ENCODE measurements around the gene CRIP1.

Gene CRIP1

DNA sequence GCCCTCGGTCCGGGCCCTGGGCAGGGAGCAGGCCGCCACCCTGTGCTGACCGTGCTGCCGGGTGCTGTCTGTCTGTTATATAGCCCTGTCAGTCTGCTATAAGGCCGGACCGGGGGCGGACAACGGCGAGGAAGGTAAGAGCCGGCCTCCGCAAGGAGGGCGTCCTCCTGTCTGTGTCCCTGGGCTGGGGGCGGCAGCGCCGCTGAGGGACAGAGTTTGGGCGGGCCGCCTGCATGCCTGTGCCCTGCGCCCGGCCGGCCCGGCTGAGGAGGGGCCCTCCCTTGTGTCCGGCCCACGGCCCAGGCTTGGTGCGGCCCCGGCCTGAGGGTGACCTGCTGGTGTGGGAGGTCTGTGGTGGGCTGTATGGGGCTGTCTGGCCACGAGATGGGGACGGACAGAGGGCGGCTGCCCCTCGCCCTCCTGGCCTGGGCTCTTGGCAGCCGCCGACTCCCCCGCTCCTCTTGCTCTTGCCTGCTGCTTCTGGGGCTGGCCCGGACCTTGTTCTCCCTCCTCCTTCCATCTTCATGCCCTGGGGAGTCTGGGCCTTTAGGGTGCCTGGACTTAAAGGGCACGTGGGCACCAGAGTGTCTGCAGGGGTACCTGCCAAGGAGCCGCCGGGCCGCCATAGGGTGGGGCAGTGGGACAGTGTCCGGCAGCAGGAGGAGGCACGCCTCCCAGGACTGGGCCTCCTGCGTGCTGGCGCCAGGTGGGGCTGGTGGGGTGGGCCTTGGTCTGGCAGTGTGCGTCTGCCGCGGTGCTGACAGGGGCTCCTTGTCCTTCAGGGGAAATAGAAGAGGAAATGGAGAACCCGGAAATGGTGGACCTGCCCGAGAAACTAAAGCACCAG, 37.2 kb upstream of the CRIP1 start:
- Histone ChIP-seq H3K9me3 (ENCODE audit: insufficient read depth, low read depth, low read length) (no peaks in the 10 kb centered on the region), H3F3A (ENCODE audit: low read depth) (no peaks in the 10 kb centered on the region), H3K9me2 (replicated peaks; ENCODE audit: low read depth, low read length) (no peaks in the 10 kb centered on the region), H3K9ac (ENCODE audit: low read depth, low read length, poor library complexity, severe bottlenecking) (no peak overlapping the region), H3K36me3 (ENCODE audit: insufficient read depth, low read length) (peaks cover 48% of the 10 kb centered on the region; the same call in 1 of the 2 replicates), H2AFZ (ENCODE audit: low read length) (no peak overlapping the region), H3K4me2 (ENCODE audit: low read depth, low read length, poor library complexity, severe bottlenecking) (no peak overlapping the region), H3K27me3 (ENCODE audit: insufficient read depth, low read length, poor library complexity, severe bottlenecking) (no peaks in the 10 kb centered on the region), H4K20me1 (ENCODE audit: insufficient read depth, low read length, poor library complexity, severe bottlenecking) (peaks cover 23% of the 10 kb centered on the region), H3K4me1 (ENCODE audit: insufficient read depth, low read length, poor library complexity, severe bottlenecking) (no peaks in the 10 kb centered on the region), H3K79me2 (ENCODE audit: insufficient read depth, low read length) (peaks cover 16% of the 10 kb centered on the region; the same call in 1 of the 2 replicates), H3K4me3 (ENCODE audit: low read length, poor library complexity, severe bottlenecking) (no peak overlapping the region)
- no peak for TF ChIP-seq EZH2phosphoT487 (IDR thresholded peaks at IDR 0.05; ENCODE audit: borderline replicate concordance)
- TF ChIP-seq, protein P1, sequence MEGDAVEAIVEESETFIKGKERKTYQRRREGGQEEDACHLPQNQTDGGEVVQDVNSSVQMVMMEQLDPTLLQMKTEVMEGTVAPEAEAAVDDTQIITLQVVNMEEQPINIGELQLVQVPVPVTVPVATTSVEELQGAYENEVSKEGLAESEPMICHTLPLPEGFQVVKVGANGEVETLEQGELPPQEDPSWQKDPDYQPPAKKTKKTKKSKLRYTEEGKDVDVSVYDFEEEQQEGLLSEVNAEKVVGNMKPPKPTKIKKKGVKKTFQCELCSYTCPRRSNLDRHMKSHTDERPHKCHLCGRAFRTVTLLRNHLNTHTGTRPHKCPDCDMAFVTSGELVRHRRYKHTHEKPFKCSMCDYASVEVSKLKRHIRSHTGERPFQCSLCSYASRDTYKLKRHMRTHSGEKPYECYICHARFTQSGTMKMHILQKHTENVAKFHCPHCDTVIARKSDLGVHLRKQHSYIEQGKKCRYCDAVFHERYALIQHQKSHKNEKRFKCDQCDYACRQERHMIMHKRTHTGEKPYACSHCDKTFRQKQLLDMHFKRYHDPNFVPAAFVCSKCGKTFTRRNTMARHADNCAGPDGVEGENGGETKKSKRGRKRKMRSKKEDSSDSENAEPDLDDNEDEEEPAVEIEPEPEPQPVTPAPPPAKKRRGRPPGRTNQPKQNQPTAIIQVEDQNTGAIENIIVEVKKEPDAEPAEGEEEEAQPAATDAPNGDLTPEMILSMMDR (conservative IDR thresholded peaks at IDR 0.05; ENCODE audit: low read length), result no peak

DNA sequence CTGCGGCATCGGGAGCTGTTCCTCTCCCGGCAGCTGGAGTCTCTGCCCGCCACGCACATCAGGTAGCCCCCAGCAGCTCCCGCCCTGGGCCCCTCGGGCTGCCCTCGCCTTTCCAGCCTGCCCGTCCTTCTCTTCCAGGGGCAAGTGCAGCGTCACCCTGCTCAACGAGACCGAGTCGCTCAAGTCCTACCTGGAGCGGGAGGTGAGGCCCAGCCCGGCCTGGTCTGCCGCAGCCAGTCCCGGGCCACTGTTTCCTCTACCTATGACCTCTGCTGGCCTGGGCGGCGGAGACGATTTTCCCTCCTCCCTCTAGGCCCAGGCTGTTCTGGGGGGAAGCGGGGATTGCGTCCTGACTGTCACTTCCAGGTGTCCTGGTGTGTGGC, 36.6 kb upstream of the CRIP1 start:
- no peaks in the 10 kb centered on the region for H3K9me2 ChIP-seq (replicated peaks; ENCODE audit: low read depth, low read length)
- no peaks in the 10 kb centered on the region for H3K4me1 ChIP-seq (ENCODE audit: insufficient read depth, low read length, poor library complexity, severe bottlenecking)
- no peak overlapping the region for H3K4me2 ChIP-seq (ENCODE audit: low read depth, low read length, poor library complexity, severe bottlenecking)
- H2AFZ ChIP-seq (ENCODE audit: low read length), result no peak overlapping the region
- H3K36me3 ChIP-seq (ENCODE audit: insufficient read depth, low read length), result peaks cover 53% of the 10 kb centered on the region; the same call in 1 of the 2 replicates
- no peak overlapping the region for H3K9ac ChIP-seq (ENCODE audit: low read depth, low read length, poor library complexity, severe bottlenecking)
- H3K9me3 ChIP-seq (ENCODE audit: insufficient read depth, low read depth, low read length), result no peaks in the 10 kb centered on the region
- H4K20me1 ChIP-seq (ENCODE audit: insufficient read depth, low read length, poor library complexity, severe bottlenecking), result peaks cover 19% of the 10 kb centered on the region
- H3K27me3 ChIP-seq (ENCODE audit: insufficient read depth, low read length, poor library complexity, severe bottlenecking), result no peaks in the 10 kb centered on the region
- no peak overlapping the region for H3K4me3 ChIP-seq (ENCODE audit: low read length, poor library complexity, severe bottlenecking)
- TF ChIP-seq, protein P1 (conservative IDR thresholded peaks at IDR 0.05; ENCODE audit: low read length), result no peak
- TF ChIP-seq EZH2phosphoT487 (IDR thresholded peaks at IDR 0.05; ENCODE audit: borderline replicate concordance), result no peak
- H3K79me2 ChIP-seq (ENCODE audit: insufficient read depth, low read length), result peaks cover 16% of the 10 kb centered on the region; the same call in 1 of the 2 replicates
- H3F3A ChIP-seq (ENCODE audit: low read depth), result no peaks in the 10 kb centered on the region

DNA sequence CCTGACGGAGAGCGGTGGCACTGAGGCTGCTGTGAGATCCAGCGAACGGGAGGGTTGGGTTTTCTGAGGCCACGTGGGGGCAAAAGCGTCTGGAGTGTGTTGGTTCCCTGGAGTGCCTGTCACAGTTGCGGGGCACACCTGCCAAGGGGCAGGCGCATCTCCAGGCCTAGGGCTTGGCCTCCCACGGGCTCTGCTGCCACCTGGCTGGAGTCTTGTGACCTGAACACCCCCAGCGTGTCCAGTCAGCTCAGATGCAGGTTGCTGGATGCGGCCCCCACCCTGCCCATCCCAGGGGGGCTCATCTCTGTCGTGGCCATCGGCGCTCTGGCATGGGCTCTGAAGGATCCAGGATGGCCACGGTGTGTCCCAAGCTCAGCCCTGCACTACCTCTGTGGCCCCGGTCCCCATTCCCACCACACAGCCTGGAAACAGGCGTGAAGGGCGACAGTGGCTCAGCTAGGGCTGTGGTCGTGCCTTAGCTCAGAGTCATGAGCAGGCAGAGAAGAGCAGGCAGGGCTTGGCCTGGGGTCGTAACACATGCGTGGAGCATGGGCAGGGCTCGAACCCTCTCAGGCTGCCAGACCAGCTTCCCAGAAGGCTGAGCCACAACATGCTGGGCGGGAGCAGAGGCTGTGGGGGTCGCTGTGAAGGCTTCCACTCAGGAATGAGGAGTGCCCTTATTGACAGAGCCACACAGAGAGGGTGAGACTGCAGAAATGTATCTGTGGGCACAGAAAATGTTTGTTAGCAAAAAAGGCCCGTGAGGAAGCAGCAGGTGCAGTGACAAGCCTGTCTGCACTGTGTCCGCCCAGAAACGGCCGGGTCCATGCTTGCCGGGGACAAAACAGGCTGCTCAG, 35.6 kb upstream of the CRIP1 start:
- Histone ChIP-seq H3K9ac (ENCODE audit: low read depth, low read length, poor library complexity, severe bottlenecking) (no peak overlapping the region), H3F3A (ENCODE audit: low read depth) (no peaks in the 10 kb centered on the region), H3K4me2 (ENCODE audit: low read depth, low read length, poor library complexity, severe bottlenecking) (no peak overlapping the region), H4K20me1 (ENCODE audit: insufficient read depth, low read length, poor library complexity, severe bottlenecking) (peaks cover 17% of the 10 kb centered on the region), H3K4me3 (ENCODE audit: low read length, poor library complexity, severe bottlenecking) (no peak overlapping the region), H2AFZ (ENCODE audit: low read length) (no peak overlapping the region), H3K27me3 (ENCODE audit: insufficient read depth, low read length, poor library complexity, severe bottlenecking) (no peaks in the 10 kb centered on the region), H3K9me2 (replicated peaks; ENCODE audit: low read depth, low read length) (no peaks in the 10 kb centered on the region), H3K9me3 (ENCODE audit: insufficient read depth, low read depth, low read length) (no peaks in the 10 kb centered on the region), H3K4me1 (ENCODE audit: insufficient read depth, low read length, poor library complexity, severe bottlenecking) (no peaks in the 10 kb centered on the region), H3K79me2 (ENCODE audit: insufficient read depth, low read length) (peaks cover 16% of the 10 kb centered on the region; the same call in 1 of the 2 replicates), H3K36me3 (ENCODE audit: insufficient read depth, low read length) (peaks cover 55% of the 10 kb centered on the region; the same call in 1 of the 2 replicates)
- no peak for TF ChIP-seq EZH2phosphoT487 (IDR thresholded peaks at IDR 0.05; ENCODE audit: borderline replicate concordance)
- TF ChIP-seq, protein P1 (conservative IDR thresholded peaks at IDR 0.05; ENCODE audit: low read length), result no peak
